ENCODE measurements around the gene RAC3.
A peak's percentile ranks its signal among the peaks of the same experiment; 100 is the strongest.

RAC3 gene

GRCh38 chr17:82017612-82018151 lies 13.8 kb upstream of the RAC3 start:
- Histone ChIP-seq H3K4me3 (ENCODE audit: insufficient read length, low read depth) (no peak overlapping the region), H3K9ac (ENCODE audit: insufficient read length, low read depth) (no peak overlapping the region), H3K4me1 (ENCODE audit: insufficient read depth, insufficient read length) (peaks cover 35% of the 10 kb centered on the region), H3K9me3 (ENCODE audit: insufficient read depth, low read length) (no peaks in the 10 kb centered on the region), H3K27me3 (ENCODE audit: insufficient read depth, insufficient read length) (no peaks in the 10 kb centered on the region), H3K36me3 (ENCODE audit: insufficient read depth, insufficient read length, low read length) (peaks cover 50% of the 10 kb centered on the region)
- DNase-seq (ENCODE audit: low read depth, low spot score): no peak
- TF ChIP-seq ZNF274 (IDR thresholded peaks at IDR 0.05; ENCODE audit: low read depth, low read length) (no peak), SUZ12 (IDR thresholded peaks at IDR 0.05; ENCODE audit: extremely low read depth, insufficient read depth, insufficient read length) (no peak), YY1 (IDR thresholded peaks at IDR 0.05; ENCODE audit: insufficient read depth, insufficient read length) (no peak)

- no peak for TF ChIP-seq ZNF274 (IDR thresholded peaks at IDR 0.05; ENCODE audit: low read depth, low read length)
- TF ChIP-seq SUZ12 (IDR thresholded peaks at IDR 0.05; ENCODE audit: extremely low read depth, insufficient read depth, insufficient read length): no peak
- TF ChIP-seq YY1 (IDR thresholded peaks at IDR 0.05; ENCODE audit: insufficient read depth, insufficient read length): no peak
- no peak overlapping the region for H3K9ac ChIP-seq (ENCODE audit: insufficient read length, low read depth)
- no peak overlapping the region for H3K4me3 ChIP-seq (ENCODE audit: insufficient read length, low read depth)
- H3K27me3 ChIP-seq (ENCODE audit: insufficient read depth, insufficient read length): no peaks in the 10 kb centered on the region
- no peaks in the 10 kb centered on the region for H3K9me3 ChIP-seq (ENCODE audit: insufficient read depth, low read length)
- peaks cover 32% of the 10 kb centered on the region for H3K4me1 ChIP-seq (ENCODE audit: insufficient read depth, insufficient read length)
- H3K36me3 ChIP-seq (ENCODE audit: insufficient read depth, insufficient read length, low read length): peaks cover 50% of the 10 kb centered on the region
- no peak for DNase-seq (ENCODE audit: low read depth, low spot score)
These were observed 13.1 kb upstream of the RAC3 start for GRCh38 chr17:82018152-82018988.

GRCh38 chr17:82018989-82019689 lies 12.3 kb upstream of the RAC3 start:
- no peak overlapping the region for H3K9ac ChIP-seq (ENCODE audit: insufficient read length, low read depth)
- peaks cover 7% of the 10 kb centered on the region for H3K27me3 ChIP-seq (ENCODE audit: insufficient read depth, insufficient read length)
- DNase-seq (ENCODE audit: low read depth, low spot score): no peak
- TF ChIP-seq YY1 (IDR thresholded peaks at IDR 0.05; ENCODE audit: insufficient read depth, insufficient read length) (no peak), ZNF274 (IDR thresholded peaks at IDR 0.05; ENCODE audit: low read depth, low read length) (no peak), SUZ12 (IDR thresholded peaks at IDR 0.05; ENCODE audit: extremely low read depth, insufficient read depth, insufficient read length) (no peak)
- no peak overlapping the region for H3K4me3 ChIP-seq (ENCODE audit: insufficient read length, low read depth)
- peaks cover 44% of the 10 kb centered on the region for H3K36me3 ChIP-seq (ENCODE audit: insufficient read depth, insufficient read length, low read length)
- H3K4me1 ChIP-seq (ENCODE audit: insufficient read depth, insufficient read length): peaks cover 27% of the 10 kb centered on the region
- H3K9me3 ChIP-seq (ENCODE audit: insufficient read depth, low read length): no peaks in the 10 kb centered on the region

GRCh38 chr17:82019690-82020571 lies 11.5 kb upstream of the RAC3 start:
- no peak for DNase-seq (ENCODE audit: low read depth, low spot score)
- no peaks in the 10 kb centered on the region for H3K9me3 ChIP-seq (ENCODE audit: insufficient read depth, low read length)
- peaks cover 15% of the 10 kb centered on the region for H3K27me3 ChIP-seq (ENCODE audit: insufficient read depth, insufficient read length)
- no peak for TF ChIP-seq SUZ12 (IDR thresholded peaks at IDR 0.05; ENCODE audit: extremely low read depth, insufficient read depth, insufficient read length)
- TF ChIP-seq YY1 (IDR thresholded peaks at IDR 0.05; ENCODE audit: insufficient read depth, insufficient read length): no peak
- peaks cover 36% of the 10 kb centered on the region for H3K36me3 ChIP-seq (ENCODE audit: insufficient read depth, insufficient read length, low read length)
- peaks cover 32% of the 10 kb centered on the region for H3K4me1 ChIP-seq (ENCODE audit: insufficient read depth, insufficient read length)
- peak overlapping the region; percentile 0 for H3K4me3 ChIP-seq (ENCODE audit: insufficient read length, low read depth)
- H3K9ac ChIP-seq (ENCODE audit: insufficient read length, low read depth): no peak overlapping the region

- Histone ChIP-seq H3K9ac (ENCODE audit: insufficient read length, low read depth) (no peak overlapping the region), H3K4me3 (ENCODE audit: insufficient read length, low read depth) (no peak overlapping the region), H3K9me3 (ENCODE audit: insufficient read depth, low read length) (no peaks in the 10 kb centered on the region)
These were observed 10.8 kb upstream of the RAC3 start for GRCh38 chr17:82020572-82021106.

GRCh38 chr17:82021107-82021899 lies 10.2 kb upstream of the RAC3 start:
- no peak for DNase-seq (ENCODE audit: low read depth, low spot score)
- Histone ChIP-seq H3K36me3 (ENCODE audit: insufficient read depth, insufficient read length, low read length) (peaks cover 47% of the 10 kb centered on the region), H3K9ac (ENCODE audit: insufficient read length, low read depth) (peak overlapping the region; percentile 93), H3K27me3 (ENCODE audit: insufficient read depth, insufficient read length) (peaks cover 15% of the 10 kb centered on the region), H3K4me3 (ENCODE audit: insufficient read length, low read depth) (no peak overlapping the region), H3K9me3 (ENCODE audit: insufficient read depth, low read length) (no peaks in the 10 kb centered on the region), H3K4me1 (ENCODE audit: insufficient read depth, insufficient read length) (peaks cover 28% of the 10 kb centered on the region)
- no peak for TF ChIP-seq SUZ12 (IDR thresholded peaks at IDR 0.05; ENCODE audit: extremely low read depth, insufficient read depth, insufficient read length)
- no peak for TF ChIP-seq YY1 (IDR thresholded peaks at IDR 0.05; ENCODE audit: insufficient read depth, insufficient read length)
- no peak for TF ChIP-seq ZNF274 (IDR thresholded peaks at IDR 0.05; ENCODE audit: low read depth, low read length)

More at GRCh38 chr17:82020572-82021106, 10.8 kb upstream of the RAC3 start:
- Histone ChIP-seq H3K4me1 (ENCODE audit: insufficient read depth, insufficient read length) (peaks cover 31% of the 10 kb centered on the region), H3K36me3 (ENCODE audit: insufficient read depth, insufficient read length, low read length) (peaks cover 41% of the 10 kb centered on the region), H3K27me3 (ENCODE audit: insufficient read depth, insufficient read length) (peaks cover 15% of the 10 kb centered on the region)
- no peak for DNase-seq (ENCODE audit: low read depth, low spot score)
- TF ChIP-seq SUZ12 (IDR thresholded peaks at IDR 0.05; ENCODE audit: extremely low read depth, insufficient read depth, insufficient read length) (no peak), ZNF274 (IDR thresholded peaks at IDR 0.05; ENCODE audit: low read depth, low read length) (no peak), YY1 (IDR thresholded peaks at IDR 0.05; ENCODE audit: insufficient read depth, insufficient read length) (no peak)
